NCI-H1417 (cell line): ENCODE measurements around the gene AP4M1.
"Not testable (repeated sequence)": the region's sequence is repeated elsewhere in the genome, so short reads cannot be mapped to it uniquely, and the experiment has no call there.

Experiments used
- DNase-seq, 3 experiments: peaks; one replicate each; lab custom pipeline; 2025; lab: John Stamatoyannopoulos, UW

The AP4M1 gene

GRCh38 chr7:100130608-100131453 is 29.4 kb downstream of the AP4M1 start:
- peak; percentile 69 to 87 (median 80) for DNase-seq

- no peak for DNase-seq
These were observed 30.7 kb downstream of the AP4M1 start for GRCh38 chr7:100132126-100132525.

GRCh38 chr7:100132697-100133151 is 31.3 kb downstream of the AP4M1 start:
- peak; percentile 47 to 72 (median 61) for DNase-seq

DNA sequence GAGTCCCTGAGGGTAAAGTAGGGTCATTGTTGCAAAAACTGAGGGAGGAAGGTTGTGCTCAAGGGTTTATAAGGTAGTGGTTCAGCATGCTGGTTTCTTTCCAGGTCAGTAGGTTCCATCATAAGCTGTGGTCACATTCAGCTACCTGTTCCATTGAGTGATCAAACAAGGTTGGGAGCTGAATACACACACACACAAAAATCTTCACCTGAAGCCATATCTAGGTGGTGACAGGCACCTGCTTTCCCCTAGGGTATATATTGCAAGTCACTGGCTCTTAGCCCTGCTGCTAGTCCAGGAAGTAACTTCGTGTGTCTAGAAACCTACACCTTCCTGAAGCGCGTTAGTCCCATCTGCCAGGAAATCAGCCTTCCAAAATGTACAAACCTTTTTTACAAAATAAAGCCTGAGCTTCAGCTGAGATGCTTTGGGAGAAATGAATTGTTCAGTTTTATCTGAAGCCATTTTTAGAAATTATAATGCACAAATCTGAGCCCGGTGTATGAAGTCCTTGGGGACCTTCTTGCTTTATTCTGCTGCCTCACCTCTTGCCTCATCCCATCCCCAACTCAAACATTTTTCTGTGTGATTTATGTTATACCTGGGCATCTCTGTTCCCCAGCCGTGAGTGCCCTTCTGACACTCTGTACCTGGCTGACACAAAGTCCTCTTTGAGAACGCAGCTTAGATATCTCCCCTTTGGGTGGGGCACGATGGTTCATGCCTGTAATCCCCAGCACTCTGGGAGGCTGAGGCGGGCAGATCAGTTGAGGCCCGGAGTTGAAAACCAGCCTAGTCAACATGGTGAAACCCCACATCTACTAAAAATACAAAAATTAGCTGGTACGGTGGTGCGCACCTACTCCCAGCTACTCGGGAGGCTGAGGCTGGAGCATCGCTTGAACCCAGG is 36.7 kb downstream of the AP4M1 start:
- DNase-seq = peak in 1 of 3 experiments; percentile 36

- DNase-seq = no peak
These were observed 40.1 kb downstream of the AP4M1 start for GRCh38 chr7:100141555-100141949.

DNA sequence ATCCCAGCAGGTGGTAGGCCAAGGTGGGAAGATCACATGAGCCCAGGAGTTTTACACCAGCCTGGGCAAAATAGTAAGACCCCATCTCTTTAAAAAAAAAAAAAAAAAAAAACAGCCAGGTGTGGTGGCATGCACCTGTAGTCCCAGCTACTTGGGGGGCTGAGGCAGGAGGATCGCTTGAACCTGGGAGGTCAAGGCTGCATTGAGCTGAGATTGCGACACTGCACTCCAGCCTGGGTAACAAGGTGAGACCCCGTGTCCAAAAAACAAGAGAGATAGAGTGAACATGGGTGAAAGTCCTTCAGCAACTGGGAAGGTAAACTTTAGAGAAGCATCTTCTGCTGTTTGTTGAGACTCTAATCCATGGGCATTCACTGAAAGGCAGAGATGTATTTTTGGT is 41.0 kb downstream of the AP4M1 start:
- no peak for DNase-seq

DNA sequence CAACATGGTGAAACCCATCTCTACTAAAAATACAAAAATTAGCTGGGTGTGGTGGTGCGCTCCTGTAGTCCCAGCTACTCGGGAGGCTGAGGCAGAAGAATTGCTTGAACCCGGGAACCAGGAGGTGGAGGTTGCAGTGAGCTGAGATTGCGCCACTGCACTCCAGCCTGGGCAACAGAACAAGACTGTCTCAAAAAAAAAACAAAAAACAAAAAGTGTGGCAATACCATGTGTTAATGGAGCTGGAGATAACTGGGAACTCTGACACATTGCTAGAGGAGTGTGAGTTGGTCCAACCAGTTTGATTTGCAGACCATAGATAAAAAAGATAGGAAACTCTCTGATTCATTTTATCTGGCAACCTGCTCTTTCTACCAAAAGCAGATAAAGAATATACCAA is 44.9 kb downstream of the AP4M1 start:
- not testable (repeated sequence) for DNase-seq

- DNase-seq = no peak
These were observed 45.8 kb downstream of the AP4M1 start for GRCh38 chr7:100147278-100147677.

DNA sequence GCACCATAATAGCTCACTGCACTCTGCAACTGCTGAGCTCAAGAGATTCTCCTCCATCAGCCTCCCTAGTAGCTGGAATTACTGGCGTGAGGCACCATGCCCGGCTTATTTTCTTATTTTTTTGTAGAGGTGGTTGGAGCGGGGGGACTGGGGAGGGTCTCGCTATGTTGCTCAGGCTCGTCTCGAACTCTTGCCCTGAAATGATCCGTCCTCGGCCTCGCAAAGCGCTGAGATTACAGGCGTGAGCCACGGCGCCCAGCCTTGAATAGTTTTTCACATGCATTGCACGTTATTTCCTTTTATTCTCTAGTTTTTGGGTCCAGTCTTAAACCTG is 46.7 kb downstream of the AP4M1 start:
- no peak for DNase-seq

DNA sequence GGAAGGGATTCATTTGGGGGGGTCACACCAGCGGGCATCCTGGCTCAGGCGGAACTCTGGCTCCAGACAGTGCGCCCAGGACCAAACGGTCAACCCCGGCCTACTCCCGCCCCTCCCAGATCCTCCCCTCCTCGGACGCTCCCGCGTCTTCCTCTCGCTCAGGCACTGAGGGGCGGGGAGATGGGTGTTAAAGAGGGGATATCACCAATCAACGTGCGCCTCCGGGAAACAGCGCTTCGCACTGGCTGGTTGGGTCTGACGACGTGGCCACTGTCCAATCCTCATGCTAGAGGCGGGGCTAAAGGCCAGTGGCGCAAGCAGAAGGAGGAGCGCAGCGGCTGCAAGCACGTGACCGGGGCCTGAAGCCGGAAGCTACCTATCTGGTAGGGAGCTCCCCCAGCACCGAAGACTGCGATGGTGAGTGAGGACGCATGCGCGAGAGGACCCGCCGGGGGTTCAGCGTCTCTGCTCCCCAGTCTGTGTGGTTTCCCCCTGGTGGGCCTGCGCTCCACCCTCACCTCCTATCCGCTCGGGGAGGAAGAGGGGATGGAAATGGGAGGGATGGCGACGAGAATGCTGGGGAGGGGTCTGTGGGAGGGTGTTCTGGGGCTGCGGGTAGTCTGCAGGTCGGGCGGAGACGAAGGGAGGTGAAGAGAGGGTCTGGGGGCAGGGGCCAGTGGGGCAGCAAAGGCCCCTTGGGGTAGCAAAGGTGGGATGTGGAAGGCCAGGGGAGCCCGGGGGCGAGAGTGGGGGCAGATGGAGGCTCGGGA is 47.3 kb downstream of the AP4M1 start, which contains the start of gene LAMTOR4:
TSS of gene LAMTOR4 (plus strand) at position 360 of the 770 bp plus-strand sequence. CDS start at position 415, 55 bp downstream.
- DNase-seq = peak; percentile 99 to 100 (median 100)

DNA sequence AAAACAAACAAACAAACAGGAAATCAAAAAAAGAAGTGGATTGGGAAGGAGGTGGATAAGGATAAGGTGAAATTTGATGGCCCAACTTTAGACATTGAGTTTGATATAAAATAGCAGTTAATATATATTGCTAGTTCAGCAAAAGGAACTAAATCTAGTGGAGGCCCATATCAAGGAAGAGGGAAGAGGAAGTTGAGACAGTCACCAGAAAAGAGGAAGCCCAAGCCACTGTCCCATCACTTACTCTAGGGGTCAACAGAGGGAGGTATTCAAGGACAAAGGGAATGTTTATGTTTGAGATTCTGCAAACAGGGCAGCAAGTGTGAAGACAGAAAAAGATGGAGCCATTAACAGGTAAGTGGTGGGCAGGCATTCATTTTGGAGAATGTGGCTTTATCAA is 51.0 kb downstream of the AP4M1 start:
- no peak for DNase-seq

GRCh38 chr7:100152937-100153666 is 51.7 kb downstream of the AP4M1 start:
- no peak for DNase-seq

DNA sequence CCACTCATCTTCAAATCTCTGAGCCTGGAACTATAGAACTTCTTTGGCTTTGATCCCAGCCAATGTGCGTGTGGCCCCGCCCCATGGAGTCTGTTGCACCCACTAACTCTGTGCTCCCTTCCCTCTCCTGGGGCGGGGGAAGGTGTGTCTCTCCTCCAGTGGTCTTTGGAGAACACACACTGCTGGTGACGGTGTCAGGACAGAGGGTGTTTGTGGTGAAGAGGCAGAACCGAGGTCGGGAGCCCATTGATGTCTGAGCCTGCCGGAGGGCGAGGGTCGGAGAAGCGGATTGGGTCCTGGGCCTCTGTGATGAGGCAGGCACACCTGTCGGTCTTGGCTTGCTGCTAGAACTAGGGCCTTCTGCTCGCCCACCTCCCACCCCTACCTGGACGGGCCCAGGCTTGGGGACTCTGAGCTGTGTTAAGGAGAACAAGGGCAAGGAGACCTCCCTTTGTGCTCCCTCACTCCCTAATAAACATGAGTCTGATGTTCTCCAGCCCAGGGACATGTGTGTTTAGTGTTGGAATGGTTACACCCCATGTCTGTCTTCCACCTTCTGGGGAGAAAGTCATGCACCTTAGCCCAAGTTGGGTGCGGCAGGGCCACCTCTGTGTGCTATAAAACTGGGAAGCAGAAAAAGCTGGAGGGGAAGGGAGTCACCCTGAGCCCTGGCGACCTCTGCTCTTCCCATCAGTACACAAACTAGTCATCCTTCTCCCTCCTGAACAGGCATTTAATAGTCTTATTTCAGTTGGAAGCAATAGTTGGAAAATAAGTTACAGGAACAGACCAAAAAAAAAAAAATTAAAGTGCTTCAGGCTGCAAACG is 52.5 kb downstream of the AP4M1 start:
- no peak for DNase-seq

- DNase-seq = no peak
These were observed 53.4 kb downstream of the AP4M1 start for GRCh38 chr7:100154651-100155491.

DNA sequence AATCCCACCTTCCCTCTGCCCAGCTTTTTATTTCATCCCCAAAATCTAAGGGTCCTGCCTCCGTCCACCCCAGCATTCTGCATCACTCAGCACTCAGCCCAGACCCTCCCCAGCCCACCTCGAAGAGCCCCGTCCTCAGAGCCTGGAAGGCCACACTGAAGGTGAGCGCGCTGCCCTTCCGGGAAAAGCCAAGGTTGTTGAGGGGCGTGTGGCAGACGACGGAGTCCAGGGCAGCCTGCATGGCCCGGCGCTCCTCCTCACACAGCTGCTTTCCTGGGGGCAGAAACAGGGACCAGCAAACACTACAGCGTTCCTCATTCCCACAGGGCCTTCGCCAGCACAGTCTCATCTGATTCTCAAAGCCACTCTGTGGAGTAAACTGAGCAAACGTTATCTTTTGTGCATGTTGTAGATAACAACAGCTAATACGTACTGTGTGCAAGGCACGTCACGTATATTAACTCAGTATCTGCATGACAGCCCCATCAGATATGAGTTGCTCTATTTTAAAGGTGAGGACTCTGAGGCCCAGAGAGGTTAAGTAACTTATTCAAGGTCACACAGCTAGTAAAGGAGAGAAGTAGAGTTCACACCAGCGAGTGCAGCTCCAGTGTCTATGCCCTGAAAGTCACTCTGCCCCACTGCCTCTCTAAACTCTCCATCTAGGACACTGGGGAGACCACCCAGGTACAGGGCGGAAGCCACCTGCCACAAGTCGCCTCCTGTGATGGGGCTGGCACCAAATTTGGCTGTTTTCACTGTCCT is 54.3 kb downstream of the AP4M1 start:
- DNase-seq = no peak

DNA sequence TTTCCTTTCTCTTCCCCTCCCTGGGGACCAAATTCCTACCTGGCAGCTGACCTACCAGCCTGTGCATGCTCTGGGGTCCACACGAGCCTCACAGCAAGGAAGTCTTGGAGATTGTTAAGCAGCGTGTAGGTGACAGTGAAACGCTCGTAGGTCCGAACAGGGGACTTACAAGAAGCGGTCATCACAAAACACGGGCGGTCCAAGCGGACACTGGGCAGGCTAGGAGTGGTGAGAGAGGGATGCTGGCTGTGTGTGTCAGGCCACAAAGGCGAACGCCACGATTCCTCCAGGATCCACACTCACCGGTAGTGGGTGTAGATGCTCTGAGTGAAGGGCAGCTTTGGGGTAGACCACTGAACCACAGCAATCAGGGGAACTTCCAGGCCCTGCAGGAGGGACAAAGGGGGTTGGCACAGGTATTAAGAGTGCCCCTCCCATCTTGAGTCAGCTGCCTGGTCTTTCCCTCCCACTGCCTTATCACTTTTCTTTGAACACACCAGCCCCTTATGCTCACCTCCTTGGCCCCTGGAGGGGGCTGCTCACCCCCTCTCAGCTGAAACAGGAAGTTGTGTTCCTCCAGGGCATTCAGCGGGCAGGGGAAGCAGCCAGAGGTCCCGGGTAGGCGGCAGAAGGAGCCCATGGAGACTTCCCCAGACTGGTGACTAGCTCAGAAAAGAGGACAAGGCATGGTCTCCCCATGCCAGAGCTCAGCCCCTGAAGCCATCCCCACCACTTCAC is 55.1 kb downstream of the AP4M1 start:
- no peak for DNase-seq

DNA sequence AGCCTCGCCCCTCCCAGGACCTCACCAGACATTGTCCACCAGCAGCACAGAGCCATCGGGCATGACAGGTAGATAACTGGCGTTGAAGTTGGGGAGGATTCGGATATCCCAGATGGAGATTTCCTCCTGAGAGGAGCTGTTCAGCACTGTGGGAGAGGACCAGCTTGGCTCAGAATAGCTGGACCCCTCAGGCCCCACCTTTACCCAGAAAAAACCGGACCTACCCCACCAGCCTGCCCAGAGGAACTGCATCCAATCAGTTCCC is 55.6 kb downstream of the AP4M1 start:
- no peak for DNase-seq
